OCI-LY3 (cell line): ENCODE data around the gene NFX1.

ENCODE experiments used
- H2AFZ ChIP-seq: fragments of 200-600, 300-600 bp; shearing (Covaris generic); 2 replicates; pipeline ENCODE4 v1.6.0; 2014; ENCODE audit warnings: antibody characterized with exemption, low read depth, low read length
- H3K27ac ChIP-seq: fragments of 200-600, 300-600 bp; sonication (generic); 2 replicates; pipeline ENCODE4 v1.5.1; 2014; ENCODE audit warnings: mild to moderate bottlenecking, low read length, moderate library complexity, mixed read lengths
- H3K27me3 ChIP-seq: fragments of 200-600, 300-600 bp; sonication (generic); 2 replicates; pipeline ENCODE4 v1.6.1; 2014; ENCODE audit warnings: low read depth, low read length, mixed read lengths
- H3K36me3 ChIP-seq: fragments of 200-600, 300-600 bp; sonication (generic); replicated peaks from 2 replicates; pipeline ENCODE3; 2014; ENCODE audit warnings: low read depth, low read length, mixed read lengths
- H3K4me1 ChIP-seq: fragments of 300-600, 200-600 bp; sonication (generic); 2 replicates; pipeline ENCODE4 v1.6.1; 2014; ENCODE audit warnings: low read length, mixed read lengths
- H3K4me2 ChIP-seq: fragments of 200-600, 300-600 bp; sonication (generic); 2 replicates; pipeline ENCODE4 v1.6.1; 2014; ENCODE audit warnings: low read length, mixed read lengths
- H3K4me3 ChIP-seq: fragments of 300-600, 200-600 bp; sonication (generic); 2 replicates; pipeline ENCODE4 v1.5.1; 2014; ENCODE audit warnings: antibody characterized with exemption, mild to moderate bottlenecking, low read length, moderate library complexity
- H3K79me2 ChIP-seq: fragments of 300-600, 200-600 bp; shearing (Covaris generic); 2 replicates; pipeline ENCODE4 v1.6.1; 2014; ENCODE audit warnings: mild to moderate bottlenecking, low read length, mixed read lengths
- H3K9ac ChIP-seq: fragments of 300-600, 200-600 bp; shearing (Covaris generic); 2 replicates; pipeline ENCODE4 v1.6.0; 2014; ENCODE audit warnings: mild to moderate bottlenecking, low read length, moderate library complexity
- H3K9me3 ChIP-seq: fragments of 200-600, 300-600 bp; shearing (Covaris generic); 2 replicates; pipeline ENCODE4 v1.6.1; 2014; ENCODE audit warnings: low read length, mixed read lengths; ENCODE audit not compliant: insufficient read depth
- H4K20me1 ChIP-seq: fragments of 200-600, 300-600 bp; sonication (generic); 2 replicates; pipeline ENCODE4 v1.6.1; 2016; ENCODE audit warnings: low read length, mixed read lengths; ENCODE audit not compliant: insufficient read depth
- EZH2phosphoT487 ChIP-seq: fragments of 200-600 bp; shearing (Covaris generic); IDR thresholded peaks from 2 replicates; pipeline ENCODE4 v1.6.1; 2018; ENCODE audit warnings: antibody characterized with exemption, mixed run types, low read depth
- TF ChIP-seq, protein P1 (sequence below): fragments of 200-600, 300-600 bp; sonication (generic); IDR thresholded peaks from 2 replicates; pipeline ENCODE4 v1.5.1; 2014; ENCODE audit warnings: antibody characterized with exemption, low read length, low read depth

The NFX1 gene

DNA sequence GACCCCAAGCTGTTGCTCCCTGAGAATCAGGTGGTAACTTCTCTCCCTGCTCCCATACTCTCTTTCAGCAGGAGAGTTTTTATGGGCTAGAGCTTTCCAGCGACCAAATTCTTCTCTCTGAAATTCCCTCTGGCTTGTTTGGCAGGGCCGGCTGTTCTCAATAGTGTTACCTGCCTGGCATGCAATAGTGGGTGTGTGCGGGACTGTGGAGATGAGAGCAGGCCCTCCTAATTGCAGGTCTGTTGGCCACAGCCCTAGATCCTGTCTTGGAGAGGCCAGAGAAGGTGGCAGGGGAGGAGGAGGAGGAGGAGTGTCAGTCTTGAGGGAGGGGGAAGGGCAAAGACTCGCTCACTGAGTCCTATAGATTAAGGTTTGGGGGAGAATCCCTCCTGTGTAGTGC is 82.6 kb downstream of the NFX1 start:
- Histone ChIP-seq H2AFZ (no peak overlapping the region), H3K4me3 (no peak overlapping the region), H3K4me2 (no peak overlapping the region), H3K9me3 (no peaks in the 10 kb centered on the region), H3K36me3 (peaks cover 36% of the 10 kb centered on the region), H3K9ac (no peak overlapping the region), H4K20me1 (no peaks in the 10 kb centered on the region), H3K27me3 (no peaks in the 10 kb centered on the region), H3K4me1 (peaks cover 19% of the 10 kb centered on the region), H3K27ac (no peak overlapping the region), H3K79me2 (no peaks in the 10 kb centered on the region)
- TF ChIP-seq, protein P1, sequence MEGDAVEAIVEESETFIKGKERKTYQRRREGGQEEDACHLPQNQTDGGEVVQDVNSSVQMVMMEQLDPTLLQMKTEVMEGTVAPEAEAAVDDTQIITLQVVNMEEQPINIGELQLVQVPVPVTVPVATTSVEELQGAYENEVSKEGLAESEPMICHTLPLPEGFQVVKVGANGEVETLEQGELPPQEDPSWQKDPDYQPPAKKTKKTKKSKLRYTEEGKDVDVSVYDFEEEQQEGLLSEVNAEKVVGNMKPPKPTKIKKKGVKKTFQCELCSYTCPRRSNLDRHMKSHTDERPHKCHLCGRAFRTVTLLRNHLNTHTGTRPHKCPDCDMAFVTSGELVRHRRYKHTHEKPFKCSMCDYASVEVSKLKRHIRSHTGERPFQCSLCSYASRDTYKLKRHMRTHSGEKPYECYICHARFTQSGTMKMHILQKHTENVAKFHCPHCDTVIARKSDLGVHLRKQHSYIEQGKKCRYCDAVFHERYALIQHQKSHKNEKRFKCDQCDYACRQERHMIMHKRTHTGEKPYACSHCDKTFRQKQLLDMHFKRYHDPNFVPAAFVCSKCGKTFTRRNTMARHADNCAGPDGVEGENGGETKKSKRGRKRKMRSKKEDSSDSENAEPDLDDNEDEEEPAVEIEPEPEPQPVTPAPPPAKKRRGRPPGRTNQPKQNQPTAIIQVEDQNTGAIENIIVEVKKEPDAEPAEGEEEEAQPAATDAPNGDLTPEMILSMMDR, result no peak
- TF ChIP-seq EZH2phosphoT487, result no peak

DNA sequence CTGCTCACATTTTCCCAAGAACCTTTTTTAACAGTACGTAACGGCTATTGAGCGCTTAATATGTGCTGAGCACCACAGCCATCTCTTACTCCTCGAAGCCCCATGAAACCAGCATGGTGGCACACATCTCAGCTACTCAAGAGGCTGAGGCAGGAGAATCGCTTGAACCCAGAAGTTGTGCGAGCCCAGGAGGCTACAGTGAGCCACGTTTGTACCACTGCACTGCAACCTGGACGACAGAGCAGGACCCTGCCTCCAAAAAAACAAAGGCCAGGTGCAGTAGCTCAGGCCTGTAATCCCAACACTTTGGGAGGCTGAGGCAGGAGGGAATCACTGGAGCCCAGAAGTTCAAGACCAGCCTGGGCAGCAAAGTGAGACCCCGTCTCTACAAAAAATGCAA is 83.9 kb downstream of the NFX1 start:
- Histone ChIP-seq H3K4me3 (no peak overlapping the region), H3K4me2 (no peak overlapping the region), H3K9me3 (no peaks in the 10 kb centered on the region), H3K4me1 (peaks cover 19% of the 10 kb centered on the region), H3K27me3 (no peaks in the 10 kb centered on the region), H2AFZ (no peak overlapping the region), H4K20me1 (no peaks in the 10 kb centered on the region), H3K9ac (no peak overlapping the region), H3K27ac (no peak overlapping the region), H3K79me2 (no peaks in the 10 kb centered on the region), H3K36me3 (peaks cover 30% of the 10 kb centered on the region)
- TF ChIP-seq, protein P1, result no peak
- TF ChIP-seq EZH2phosphoT487, result no peak

DNA sequence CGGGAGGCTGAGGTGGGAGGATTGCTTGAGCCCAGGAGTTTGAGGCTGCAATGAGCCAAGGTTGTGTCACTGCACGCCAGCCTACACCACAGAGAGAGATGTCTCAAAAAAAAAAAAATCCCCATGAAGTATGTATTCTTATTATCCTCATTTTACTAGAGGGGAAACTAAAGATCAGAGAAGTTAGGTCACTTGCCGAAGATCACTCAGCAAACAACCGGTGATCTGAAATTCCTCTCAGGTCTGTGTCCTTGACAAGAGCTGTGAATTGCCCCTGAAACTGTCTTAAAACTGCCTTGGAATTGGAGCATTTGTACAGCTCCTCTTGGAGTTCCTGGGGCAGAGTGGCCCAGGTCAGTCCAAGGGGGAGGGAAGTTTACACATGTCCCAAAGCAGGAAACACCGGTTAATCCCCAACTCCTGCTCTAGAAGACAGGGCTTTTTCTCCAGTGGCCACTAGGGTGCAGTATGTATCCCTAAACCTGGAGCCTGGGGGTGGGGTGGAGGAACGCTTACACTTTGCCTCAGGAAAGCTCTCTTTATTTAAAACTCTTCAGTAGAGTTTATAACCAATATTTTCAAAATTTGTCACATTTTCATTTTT is 84.4 kb downstream of the NFX1 start:
- Histone ChIP-seq H3K27me3 (no peaks in the 10 kb centered on the region), H3K79me2 (no peaks in the 10 kb centered on the region), H3K36me3 (peaks cover 26% of the 10 kb centered on the region), H3K9ac (no peak overlapping the region), H3K27ac (no peak overlapping the region), H3K4me2 (no peak overlapping the region), H3K4me1 (peaks cover 19% of the 10 kb centered on the region), H3K4me3 (no peak overlapping the region), H3K9me3 (no peaks in the 10 kb centered on the region), H4K20me1 (no peaks in the 10 kb centered on the region), H2AFZ (no peak overlapping the region)
- TF ChIP-seq, protein P1, result peak; percentile 82
- no peak for TF ChIP-seq EZH2phosphoT487

DNA sequence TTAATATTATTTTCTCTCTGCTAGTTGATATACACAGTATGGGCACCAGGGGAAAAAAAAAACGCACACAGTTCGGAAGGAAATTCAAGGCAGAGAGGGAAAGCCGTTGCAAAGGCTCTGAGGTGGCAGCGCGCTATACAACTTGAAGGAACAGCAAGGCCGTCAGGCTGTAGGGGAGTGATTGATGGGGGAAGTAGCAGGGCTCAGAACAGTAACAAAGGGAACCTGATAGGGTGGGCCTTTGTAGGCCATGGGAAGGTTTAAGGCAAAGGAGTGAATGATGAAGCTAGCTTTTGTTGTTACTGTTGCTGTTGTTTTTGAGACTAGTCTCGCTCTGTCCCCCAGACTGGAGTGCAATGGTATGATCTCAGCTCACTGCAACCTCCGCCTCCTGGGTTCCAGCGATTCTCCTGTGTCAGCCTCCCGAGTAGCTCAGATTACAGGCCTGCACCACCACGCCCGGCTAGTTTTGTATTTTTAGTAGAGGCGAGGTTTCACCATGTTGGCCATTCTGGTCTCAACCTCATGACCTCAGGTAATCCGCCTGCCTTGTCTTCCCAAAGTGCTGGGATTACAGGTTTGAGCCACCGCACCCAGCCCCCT is 85.0 kb downstream of the NFX1 start:
- Histone ChIP-seq H2AFZ (no peak overlapping the region), H3K27me3 (no peaks in the 10 kb centered on the region), H4K20me1 (no peaks in the 10 kb centered on the region), H3K9me3 (no peaks in the 10 kb centered on the region), H3K9ac (no peak overlapping the region), H3K27ac (no peak overlapping the region), H3K4me1 (peaks cover 14% of the 10 kb centered on the region), H3K36me3 (peaks cover 20% of the 10 kb centered on the region), H3K79me2 (no peaks in the 10 kb centered on the region), H3K4me3 (no peak overlapping the region), H3K4me2 (no peak overlapping the region)
- TF ChIP-seq, protein P1, result no peak; the same call in 1 of the 2 replicates
- TF ChIP-seq EZH2phosphoT487, result no peak
